ENCODE measurements around the gene CDH13. TPM values are rescaled to one million over a fixed set of nuclear protein-coding genes. Genes with fewer than 3 reads are reported as not detected.

Gene CDH13
- polyA plus RNA-seq, 3 donors, result 8.2 to 11.2 (median 10.3) TPM

DNA sequence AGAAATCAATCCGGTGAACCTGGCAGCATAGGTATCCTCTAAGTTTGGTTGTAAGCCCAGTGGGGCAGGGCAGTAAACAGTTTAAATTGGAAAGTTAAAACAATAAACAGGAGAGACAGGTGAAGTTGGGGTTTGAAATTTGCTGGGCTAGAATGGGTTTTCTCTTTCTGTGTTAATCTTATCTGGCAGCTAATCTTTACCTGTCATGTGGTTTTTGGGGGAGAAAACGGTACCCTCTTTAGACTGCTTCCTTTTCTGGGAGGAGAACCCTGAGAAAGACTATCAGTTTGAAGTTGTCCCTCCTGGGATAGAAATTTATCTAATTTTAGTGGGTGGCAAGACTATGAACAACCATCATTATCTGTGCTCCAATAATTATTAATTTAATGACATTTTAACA is 24.0 kb downstream of the CDH13 start:
- no peak for DNase-seq

DNA sequence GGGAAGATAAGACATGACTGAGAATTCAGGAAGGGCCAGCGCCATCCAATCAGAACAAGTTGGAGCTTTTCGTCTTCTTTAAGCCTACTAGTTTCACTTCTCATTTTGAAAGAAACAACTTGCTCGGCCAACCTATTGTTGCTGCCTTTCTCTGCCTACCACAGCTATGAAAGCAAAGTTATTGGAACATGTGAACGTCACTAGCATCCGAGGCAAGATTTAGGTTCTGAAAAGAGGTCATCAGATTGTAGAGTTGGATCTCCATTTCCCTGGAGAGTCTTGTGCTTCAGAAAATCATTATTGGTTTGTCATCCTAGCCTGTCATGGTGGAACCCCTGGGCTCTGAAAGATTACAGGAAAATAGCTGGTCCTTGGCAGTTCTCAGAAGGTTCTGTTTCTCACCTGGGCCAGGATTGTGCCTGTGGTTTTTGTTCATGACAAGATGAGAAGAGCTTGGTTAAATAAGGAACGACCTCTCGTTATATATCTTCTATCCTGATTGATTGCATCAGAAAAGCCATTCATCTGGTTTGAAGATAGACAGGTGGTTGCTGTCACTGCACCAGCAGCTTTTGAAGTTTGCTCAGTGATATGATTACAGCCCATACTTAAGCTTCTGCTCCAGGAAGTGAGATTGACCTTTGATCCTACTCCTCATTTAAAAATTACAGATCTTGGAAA is 25.3 kb downstream of the CDH13 start:
- DNase-seq, result no peak

GRCh38 chr16:82652826-82653225 is 26.1 kb downstream of the CDH13 start:
- DNase-seq, result no peak

- DNase-seq, result no peak
These were observed 27.1 kb downstream of the CDH13 start for GRCh38 chr16:82653550-82654511.

DNA sequence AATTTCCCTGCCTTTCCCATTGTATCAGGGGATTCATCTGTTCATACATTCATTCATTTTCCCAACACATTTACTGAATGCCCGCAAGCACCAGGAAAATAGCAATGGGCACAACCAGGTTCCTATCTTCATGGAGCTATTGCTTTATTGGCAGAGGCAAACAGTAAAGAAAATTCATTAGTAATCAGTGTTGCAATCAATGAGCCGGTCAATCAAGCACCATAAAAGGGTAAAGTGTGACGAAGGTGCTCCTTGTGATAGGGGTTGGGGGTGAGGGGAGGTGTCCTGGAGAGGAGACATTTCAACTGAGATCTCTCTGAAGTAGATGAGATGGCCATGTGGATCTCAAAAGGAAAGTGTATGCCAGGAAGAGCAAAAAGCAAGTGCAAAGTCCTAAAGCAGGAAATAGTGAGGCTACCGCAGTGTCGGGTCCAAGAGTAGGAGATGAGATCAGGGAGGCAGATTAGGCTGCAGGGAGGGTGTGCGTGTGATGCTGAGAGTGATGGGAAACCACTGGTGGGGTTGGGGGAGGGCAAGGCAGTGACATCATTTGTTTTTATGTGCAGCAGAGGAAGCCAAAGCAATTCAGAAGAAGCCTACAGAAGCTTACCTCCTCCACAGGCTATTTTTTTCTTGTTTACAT is 28.4 kb downstream of the CDH13 start:
- DNase-seq, result no peak

GRCh38 chr16:82655720-82656490 is 29.1 kb downstream of the CDH13 start:
- DNase-seq, result no peak

GRCh38 chr16:82657239-82657638 is 30.5 kb downstream of the CDH13 start:
- no peak for DNase-seq

- DNase-seq, result no peak
These were observed 31.0 kb downstream of the CDH13 start for GRCh38 chr16:82657786-82658185.

- no peak for DNase-seq
These were observed 32.0 kb downstream of the CDH13 start for GRCh38 chr16:82658796-82659195.

DNA sequence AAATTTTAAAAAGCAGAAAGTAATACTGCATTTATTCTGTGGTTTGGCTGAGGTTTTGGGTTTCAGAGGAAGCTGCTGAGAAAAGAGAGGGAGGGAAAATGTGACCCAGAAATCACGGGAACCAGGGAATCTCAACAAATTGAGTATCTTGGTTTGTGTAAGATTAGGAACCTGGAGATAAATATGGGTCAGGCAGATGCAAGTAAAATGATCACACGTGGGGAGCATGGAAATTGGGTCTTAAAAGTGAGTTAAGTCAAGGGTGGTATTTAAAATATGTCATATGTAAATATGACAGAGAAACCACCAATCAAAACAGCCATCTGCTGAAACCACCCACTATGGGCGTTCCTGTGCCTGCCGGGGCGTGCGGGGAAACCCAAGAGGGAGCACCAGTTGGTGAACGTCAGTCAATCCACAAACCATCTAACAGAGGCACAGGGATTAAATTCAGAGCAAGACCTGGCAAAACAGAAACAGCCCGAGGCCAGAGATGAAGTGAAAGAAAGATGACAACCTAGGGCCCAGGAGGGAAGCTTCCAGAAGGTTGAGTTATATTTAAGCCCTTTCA is 33.4 kb downstream of the CDH13 start:
- no peak for DNase-seq

DNA sequence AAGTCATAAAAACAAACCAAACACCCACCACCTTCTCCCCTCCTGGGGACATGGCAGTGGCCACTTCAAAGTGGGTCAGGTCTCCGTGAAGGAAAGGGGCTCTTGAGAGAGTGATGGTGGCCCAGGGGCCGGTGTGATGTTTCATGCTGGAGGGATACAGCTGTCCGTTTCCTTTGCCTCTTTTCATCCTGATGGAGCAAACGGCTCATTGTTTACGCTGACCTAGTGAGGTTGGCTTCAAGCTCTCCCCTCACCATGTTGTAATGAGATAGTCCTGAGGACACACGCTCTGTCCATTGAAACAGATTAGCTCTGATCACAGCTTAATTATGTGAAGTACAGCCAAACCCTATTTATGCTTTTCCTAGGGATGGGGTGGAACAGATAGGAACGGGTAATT is 34.2 kb downstream of the CDH13 start:
- DNase-seq, result no peak

DNA sequence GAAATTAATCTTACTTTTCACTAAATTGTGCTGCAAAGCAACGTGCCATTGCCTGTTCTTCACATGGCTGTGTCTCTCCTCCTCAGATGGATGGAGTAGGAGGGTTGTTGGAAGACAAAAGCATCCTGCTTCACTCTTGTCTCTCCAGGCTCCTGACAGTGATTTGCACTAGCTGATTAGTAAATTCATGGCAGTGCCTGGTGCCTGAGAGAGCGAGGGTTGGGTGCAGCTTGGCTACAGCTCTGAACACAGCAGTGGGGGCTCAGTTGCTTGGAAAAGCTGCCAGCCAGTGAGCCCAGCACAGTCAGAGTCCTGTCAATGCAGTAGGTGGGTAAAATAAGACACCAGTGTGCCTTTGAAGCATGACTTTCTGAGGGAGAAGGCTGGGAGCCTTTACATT is 37.4 kb downstream of the CDH13 start:
- DNase-seq, result no peak

GRCh38 chr16:82665025-82665424 is 38.3 kb downstream of the CDH13 start:
- DNase-seq, result no peak

DNA sequence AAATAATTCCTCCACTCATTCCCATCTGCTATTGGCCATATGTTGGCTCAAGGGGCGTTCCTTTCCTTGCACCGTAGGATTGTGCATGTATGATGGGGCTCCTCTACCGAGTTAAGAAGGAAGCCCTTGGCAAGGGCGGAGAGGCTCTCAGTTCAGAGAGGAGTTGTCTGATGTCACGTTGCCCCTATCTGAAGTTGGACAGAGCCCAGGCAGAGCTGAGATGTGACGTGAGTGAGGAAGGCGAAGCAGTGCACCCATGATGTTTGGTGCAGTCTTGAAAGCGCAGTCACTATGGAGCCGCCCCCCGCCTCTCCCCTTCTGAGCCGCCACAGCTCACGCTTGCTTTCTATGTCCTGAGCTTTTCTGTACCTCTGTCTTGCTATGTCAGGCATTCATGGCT is 40.7 kb downstream of the CDH13 start:
- no peak for DNase-seq

DNA sequence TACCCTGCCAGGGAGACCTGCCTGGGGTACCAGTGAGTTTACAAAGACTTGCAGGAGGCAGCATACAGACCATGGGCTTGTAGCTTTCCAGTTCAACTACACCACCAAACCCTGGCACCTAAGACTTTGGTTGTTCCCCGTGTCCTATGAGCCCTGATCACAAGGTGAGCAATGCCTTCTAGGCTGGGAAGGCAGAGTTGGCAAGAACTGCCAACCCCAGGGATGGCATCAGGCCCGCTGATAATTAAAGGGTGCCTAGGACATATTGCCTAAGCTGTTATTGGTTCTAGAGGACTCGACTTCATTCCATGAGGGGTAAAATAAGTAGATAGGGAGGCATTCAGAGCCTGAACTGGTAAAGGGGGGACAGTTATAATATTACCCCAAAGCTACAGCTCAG is 41.3 kb downstream of the CDH13 start:
- no peak for DNase-seq

DNA sequence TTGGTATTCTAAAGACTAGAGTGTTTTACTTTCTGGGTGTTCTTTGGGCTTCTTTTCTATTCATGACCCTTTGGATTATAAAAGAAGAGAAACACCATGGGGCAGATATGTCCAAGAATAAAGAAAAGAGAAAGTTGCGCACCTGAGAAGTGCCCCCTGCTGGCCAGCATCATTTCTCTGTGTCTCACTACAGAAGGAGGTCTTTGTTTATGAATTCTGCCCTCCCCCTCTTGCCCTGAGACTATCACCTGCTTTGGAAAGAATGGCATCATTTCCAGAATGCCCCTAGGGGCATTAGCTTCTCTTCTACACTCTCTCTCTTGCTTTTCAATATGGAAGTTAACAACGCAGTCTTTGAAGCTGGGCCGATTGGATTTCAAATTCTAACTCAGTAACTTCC is 45.0 kb downstream of the CDH13 start:
- DNase-seq, result no peak

GRCh38 chr16:82672676-82673075 is 45.9 kb downstream of the CDH13 start:
- no peak for DNase-seq

DNA sequence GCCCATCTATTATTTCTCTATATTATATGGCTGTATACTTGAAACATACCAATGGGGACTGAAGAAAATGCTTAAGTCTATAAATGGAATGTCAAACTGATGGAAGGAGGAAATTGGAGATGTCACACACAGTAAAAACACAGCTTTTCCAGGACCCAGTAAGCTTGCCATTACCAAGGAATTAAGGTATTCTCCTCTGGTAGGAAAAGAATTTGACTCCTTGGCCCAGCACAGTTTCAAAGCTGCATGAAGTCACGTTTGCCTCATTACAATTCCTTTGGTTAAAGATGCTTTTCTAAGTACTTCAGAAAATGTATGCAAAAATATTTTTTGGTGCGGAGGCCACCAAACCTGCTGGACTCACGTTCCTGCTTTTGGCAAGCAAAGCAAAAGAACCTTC is 48.5 kb downstream of the CDH13 start:
- no peak for DNase-seq

GRCh38 chr16:82681592-82681991 is 54.8 kb downstream of the CDH13 start:
- DNase-seq, result no peak

- no peak for DNase-seq
These were observed 56.0 kb downstream of the CDH13 start for GRCh38 chr16:82682767-82683166.

DNA sequence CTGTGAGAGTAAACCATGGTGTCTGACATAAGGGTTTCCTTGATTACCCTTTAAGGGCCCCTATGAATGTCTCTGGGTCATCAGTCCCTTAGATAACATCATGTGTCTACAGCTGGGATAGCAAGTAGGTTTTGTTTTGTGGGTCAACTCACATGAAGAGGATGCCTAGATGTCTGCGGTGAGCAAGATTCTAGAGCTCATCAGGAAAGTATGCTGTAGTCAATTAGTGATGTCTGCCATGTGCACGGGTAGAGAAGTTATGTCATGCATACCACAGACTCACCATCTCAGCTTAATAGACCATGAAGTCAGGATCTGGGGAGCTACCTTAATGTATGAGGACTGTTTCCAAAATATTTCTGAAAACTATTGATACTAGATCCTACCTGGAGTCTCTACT is 57.5 kb downstream of the CDH13 start:
- DNase-seq, result no peak

DNA sequence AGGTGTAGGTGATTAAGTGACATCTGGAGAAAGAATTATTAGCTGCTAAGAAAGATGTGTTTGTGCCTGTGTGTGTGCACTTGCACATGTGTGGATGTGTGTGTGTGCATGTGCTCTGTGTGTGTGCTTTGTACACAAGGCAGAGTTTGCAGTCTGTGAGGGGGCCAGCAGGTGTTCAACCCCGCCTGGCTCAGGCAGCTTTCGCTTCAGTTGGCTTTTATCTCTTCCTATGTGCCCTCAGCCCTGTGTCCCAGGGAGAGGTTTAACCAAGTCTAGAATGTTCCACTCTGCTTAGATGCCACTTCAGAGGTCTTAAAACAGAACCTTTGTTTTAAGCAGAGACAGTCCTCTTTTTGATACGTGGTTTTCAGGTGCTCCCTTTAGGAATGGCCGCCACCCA is 58.8 kb downstream of the CDH13 start:
- DNase-seq, result no peak
